Measurements from ENCODE around the gene CERK. TPM values are rescaled to one million over a fixed set of nuclear protein-coding genes. Genes with fewer than 3 reads are reported as not detected.
A peak's percentile ranks its signal among the peaks of the same experiment; 100 is the strongest.

The CERK gene
- total and polyA plus RNA-seq, 9 of the 15 experiments (the other 6 are each of a cell fraction or from before 2014, with no cell fraction given), result 1.1 to 14.9 (median 8.7) TPM

GRCh38 chr22:46774253-46774979 lies 36.4 kb upstream of the CERK start:
- ATAC-seq (no peak), DNase-seq (ENCODE audit: extremely low read depth in 1 of 4, low spot score in 3 of 4) (no peak), FAIRE-seq (no peak)
- 0 out of 3 replicates have a peak, but pooled peaks cover 2% of the 10 kb centered on the region for H3K36me3 ChIP-seq (ENCODE audit: control insufficient read depth, insufficient read depth, low read length)
- H3K27ac ChIP-seq (ENCODE audit: extremely low read depth, low read depth, low read length), result no peak overlapping the region
- H2AFZ ChIP-seq (ENCODE audit: low read depth, low read length), result no peak overlapping the region
- peaks cover 24 to 49% of the 10 kb centered on the region in 2 experiments for H3K4me1 ChIP-seq (replicated peaks in 1 of 2; ENCODE audit: control insufficient read depth in 2 of 2, insufficient read depth in 2 of 2, low read length in 2 of 2)
- H3K9me1 ChIP-seq (ENCODE audit: control insufficient read depth, insufficient read depth, low read length), result no peaks in the 10 kb centered on the region
- peaks cover 39% of the 10 kb centered on the region for H3K79me2 ChIP-seq (ENCODE audit: control insufficient read depth, insufficient read depth, low read length)
- ChIA-PET POLR2A (interaction anchor here (0.6 to 2.1 kb wide), 4 partner anchors 8 to 221 kb away, joined by 3 to 23 read pairs (median 4); partner anchors contain the start of gene TBC1D22A), CTCF (ENCODE audit: low intra/inter-chr PET ratio) (interaction anchor here (0.7 kb wide), 1 partner anchor 984 kb away, joined by 3 read pairs; no protein-coding TSS in a partner anchor)
- WGBS (ENCODE audit: insufficient coverage, low coverage, missing lambda C conversion rate), result 73% methylated on average over 16 of the region's 24 CpGs
- H3K4me3 ChIP-seq, result no peak overlapping the region
- H3K9ac ChIP-seq (ENCODE audit: insufficient read depth in 1 of 2, low read depth in 2 of 2, low read length in 2 of 2), result peak overlapping the region in 1 of 2 experiments; percentile 75; a peak in 2 of 4 replicates
- no peaks in the 10 kb centered on the region for H3K27me3 ChIP-seq (ENCODE audit: control insufficient read depth in 2 of 2, insufficient read depth in 2 of 2, low read length in 2 of 2)
- no TSS peak for BruUV-seq (replicated peaks)
- H3K4me2 ChIP-seq (ENCODE audit: insufficient read depth, low read length), result peak overlapping the region; percentile 56
- intact Hi-C loops (cut with micrococcal nuclease), result no loop called here
- in situ Hi-C loops (cut with MboI), result no loop called here
- H3K9me3 ChIP-seq (replicated peaks; ENCODE audit: control insufficient read depth, insufficient read depth, low read depth, low read length), result no peaks in the 10 kb centered on the region
- H4K20me1 ChIP-seq (replicated peaks; ENCODE audit: control insufficient read depth, insufficient read depth, low read length), result peaks cover 7% of the 10 kb centered on the region; the same call in 1 of the 2 replicates
- TF ChIP-seq MXI1 (IDR thresholded peaks at IDR 0.05; ENCODE audit: low read depth, low read length), result no peak
- no peak for TF ChIP-seq MAFF (IDR thresholded peaks at IDR 0.05; ENCODE audit: low read length)
- no peak for TF ChIP-seq E2F8 (IDR thresholded peaks at IDR 0.05; ENCODE audit: low read depth, partially characterized antibody)
- TF ChIP-seq ZNF184 (CRISPR knock-in tag; IDR thresholded peaks at IDR 0.05), result no peak
- TF ChIP-seq IRF9 (tag; IDR thresholded peaks at IDR 0.05), result no peak
- TF ChIP-seq SLC30A9 (CRISPR knock-in tag; IDR thresholded peaks at IDR 0.05), result no peak
- no peak for TF ChIP-seq CBFA2T3 (IDR thresholded peaks at IDR 0.05)
- no peak for TF ChIP-seq CEBPZ (IDR thresholded peaks at IDR 0.05; ENCODE audit: borderline replicate concordance, low read depth, low read length)
- TF ChIP-seq TRIM28 (IDR thresholded peaks at IDR 0.05), result no peak
- no peak for TF ChIP-seq DPF2 (IDR thresholded peaks at IDR 0.05)
- no peak for TF ChIP-seq CTCF (IDR thresholded peaks at IDR 0.05 in 2 of 3, conservative IDR thresholded peaks at IDR 0.05 in 1 of 3; ENCODE audit: insufficient read depth in 2 of 3, low read depth in 1 of 3, low read length in 3 of 3)
- TF ChIP-seq FOXP1 (CRISPR knock-in tag; IDR thresholded peaks at IDR 0.05), result no peak
- no peak for TF ChIP-seq L3MBTL2 (IDR thresholded peaks at IDR 0.05)
